C4-2B (cell line): Measurements from ENCODE around the gene ZNF132.

ENCODE experiments used
- CTCF ChIP-seq: fragments of 450-650 bp; conservative IDR thresholded peaks from 2 replicates; pipeline ENCODE4 v1.5.1; 2017; ENCODE audit warnings: mild to moderate bottlenecking
- ZFX ChIP-seq: fragments of 450-650 bp; IDR thresholded peaks from 2 replicates; pipeline ENCODE4 v1.6.1; 2017

GRCh38 chr19:58440556-58440955, 603 bp upstream of the ZNF132 start:
- TF ChIP-seq CTCF, result no peak
- TF ChIP-seq ZFX, result no peak
